Measurements from ENCODE around the gene JMJD4.

JMJD4 gene

DNA sequence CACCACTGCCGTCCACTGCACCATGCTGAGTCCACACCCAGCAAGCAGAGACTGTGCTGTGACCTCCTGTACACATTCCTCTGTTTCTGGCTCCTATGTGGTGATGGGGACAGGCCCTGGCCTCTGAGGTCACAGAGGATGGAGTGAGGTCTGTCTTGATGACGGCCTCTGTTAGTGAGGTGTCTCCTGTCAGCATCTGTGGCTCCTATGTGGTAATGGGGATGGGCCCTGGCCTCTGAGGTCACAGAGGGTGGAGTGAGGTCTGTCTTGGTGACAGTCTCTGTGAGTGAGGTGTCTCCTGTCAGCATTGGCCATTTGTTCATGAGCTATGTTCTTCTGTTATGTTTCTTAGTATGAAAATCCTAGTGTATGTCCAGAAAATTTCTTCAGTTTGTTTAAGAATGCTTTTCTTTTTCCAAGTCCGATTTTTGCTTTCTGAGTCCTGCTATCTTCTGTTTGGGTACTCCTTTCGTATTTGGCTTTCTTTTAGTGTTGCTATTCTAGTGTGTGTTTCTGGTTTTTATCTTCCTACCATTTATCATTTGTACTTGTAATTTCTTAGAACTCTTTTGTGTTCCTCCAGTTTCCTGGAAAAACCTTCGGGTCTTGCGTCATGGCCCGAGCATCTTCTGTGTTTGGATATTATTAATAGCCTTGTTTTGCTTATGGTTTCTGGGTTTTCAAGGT lies 13.5 kb upstream of the JMJD4 start:
- DNase-seq, result no peak

GRCh38 chr1:227747948-227748495 lies 12.9 kb upstream of the JMJD4 start:
- DNase-seq, result no peak

DNA sequence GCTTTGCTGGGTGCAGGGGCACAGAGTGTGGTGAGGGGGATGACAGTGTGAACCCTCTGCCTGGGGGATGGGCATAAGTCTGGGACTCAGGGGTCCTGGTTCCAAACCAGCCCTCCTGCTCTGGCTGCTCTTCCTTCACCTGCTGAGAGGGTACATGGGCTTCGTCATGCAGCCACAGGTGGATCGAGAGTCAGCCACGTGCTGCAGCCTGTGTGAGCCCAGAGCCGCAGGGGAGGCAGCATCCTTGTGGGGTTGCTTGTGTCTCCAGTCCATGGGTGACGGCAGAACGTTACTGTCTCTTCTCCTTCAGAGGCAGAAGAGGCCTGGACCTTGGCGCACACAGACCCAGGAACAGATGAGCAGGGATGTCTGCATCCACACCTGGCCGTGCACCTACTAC lies 12.3 kb upstream of the JMJD4 start:
- no peak for DNase-seq

DNA sequence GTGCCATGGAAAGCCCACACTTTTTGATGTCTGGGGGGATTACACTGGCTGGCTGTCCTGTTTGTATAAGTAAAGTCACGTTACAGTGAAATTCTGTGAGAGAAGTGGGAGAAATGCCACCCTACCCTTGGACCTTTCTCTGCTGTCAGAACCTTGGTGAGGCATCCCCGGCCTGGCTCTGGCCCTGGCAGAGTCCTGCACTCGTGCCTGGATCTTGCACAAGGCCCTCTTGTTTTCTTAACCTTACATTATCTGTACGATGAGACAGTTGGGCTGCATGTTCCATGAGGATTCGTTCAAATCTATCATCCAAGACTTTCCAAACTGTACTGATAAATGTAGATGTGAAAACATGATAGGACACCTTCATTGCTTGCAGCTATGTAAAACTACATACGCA lies 11.6 kb upstream of the JMJD4 start:
- DNase-seq, result no peak

DNA sequence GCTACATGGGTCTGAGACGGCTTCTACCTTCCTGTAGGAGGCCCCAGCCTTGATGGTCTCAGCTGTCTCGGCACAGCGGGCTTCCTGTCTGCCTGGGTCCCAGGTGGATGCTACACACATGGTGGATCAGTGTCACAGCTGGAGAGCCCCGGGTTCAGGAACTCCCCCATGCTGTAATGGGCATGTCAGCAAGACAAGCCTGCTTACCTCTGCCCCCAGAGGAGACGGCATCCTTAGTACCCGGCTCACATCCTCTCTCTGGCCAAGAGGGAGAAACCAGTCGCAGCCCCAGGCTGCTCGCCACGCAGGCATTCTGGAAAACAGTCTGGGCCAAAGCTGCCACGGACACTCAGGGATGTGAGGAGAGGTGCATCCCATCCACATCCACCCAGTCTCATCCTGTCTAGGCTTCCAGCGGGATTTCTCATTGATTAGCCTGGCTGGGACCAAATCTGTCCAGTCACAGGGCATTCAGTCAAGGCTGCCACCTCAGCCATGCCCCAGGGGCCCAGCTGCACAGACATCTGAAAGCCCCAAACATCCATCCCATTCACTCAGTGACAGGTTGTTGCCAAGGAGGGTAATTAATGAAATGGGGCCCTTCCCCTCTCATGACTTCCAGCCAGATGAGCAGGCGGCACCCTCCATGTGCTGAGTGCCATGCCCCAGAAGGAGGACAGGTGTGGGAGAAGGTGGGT lies 10.6 kb upstream of the JMJD4 start:
- DNase-seq, result peak; percentile 20

DNA sequence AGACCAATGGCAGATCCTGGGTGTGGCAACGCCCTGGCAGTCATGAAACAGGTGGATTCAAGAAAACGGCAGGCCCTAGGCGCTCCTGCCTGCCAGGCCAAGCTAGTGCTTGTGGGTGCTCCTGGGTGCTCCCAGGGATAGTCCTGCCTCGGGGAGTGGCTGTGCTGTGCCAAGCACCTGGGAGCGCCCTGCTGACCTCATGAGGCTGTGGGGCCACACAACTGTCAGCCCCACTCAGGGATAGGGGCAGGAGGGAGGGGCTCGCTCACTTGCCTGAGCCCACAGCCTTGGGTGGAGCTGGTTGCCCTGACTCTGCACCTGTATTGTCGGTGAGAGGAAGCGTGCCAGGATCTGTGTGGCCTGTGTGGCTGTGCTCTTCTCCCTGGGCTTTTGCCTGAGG lies 9.6 kb upstream of the JMJD4 start:
- no peak for DNase-seq

GRCh38 chr1:227742738-227743715 lies 7.9 kb upstream of the JMJD4 start:
- no peak for DNase-seq

- DNase-seq, result no peak
These were observed 6.2 kb upstream of the JMJD4 start for GRCh38 chr1:227741166-227741870.

DNA sequence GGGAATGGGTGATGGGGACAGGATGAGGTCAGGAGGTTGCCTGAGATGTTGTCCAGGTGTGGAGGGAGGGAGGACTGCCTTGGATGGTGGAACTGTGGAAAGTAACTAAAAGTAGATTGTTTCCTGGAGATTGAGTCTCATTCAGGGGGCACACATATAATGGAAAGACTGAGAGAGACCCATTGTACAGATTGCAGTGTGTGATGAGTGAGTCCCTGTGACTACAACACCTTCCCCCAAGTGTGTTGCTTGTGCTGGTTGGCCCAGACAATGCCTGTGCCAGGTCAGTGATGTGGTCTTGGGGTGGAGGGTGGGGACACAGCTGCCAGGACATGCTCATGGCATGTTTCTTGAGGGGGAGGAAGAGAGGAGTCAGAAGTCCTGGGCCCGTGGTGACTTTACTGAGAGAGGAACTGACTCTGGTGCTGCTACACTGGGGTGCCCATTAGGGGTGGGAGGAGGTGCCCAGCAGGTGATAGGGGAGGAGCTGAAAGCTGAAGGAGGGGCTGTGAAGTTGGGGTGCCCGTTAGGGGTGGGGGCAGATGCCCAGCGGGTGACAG lies 5.4 kb upstream of the JMJD4 start:
- no peak for DNase-seq

DNA sequence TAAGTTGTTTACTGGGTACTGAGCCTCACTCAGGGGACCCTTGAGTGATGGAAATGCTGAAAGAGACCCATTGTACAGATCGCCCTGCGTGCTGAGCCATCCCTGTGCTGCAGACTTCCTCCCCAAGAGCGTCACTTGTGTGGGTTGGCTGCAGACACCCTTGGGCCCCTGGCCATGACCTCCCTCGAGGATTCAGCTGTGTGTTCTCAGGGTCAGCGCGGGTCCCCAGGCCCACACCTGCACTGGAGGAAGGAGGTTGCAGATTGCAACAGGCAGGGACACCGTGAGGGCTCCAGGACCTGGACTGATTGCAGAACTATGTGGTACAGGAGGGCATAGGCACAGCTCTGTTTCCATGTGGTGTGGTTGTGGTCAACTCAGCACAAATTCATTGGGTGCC lies 4.5 kb upstream of the JMJD4 start:
- DNase-seq, result no peak

GRCh38 chr1:227738820-227739219 lies 3.7 kb upstream of the JMJD4 start:
- no peak for DNase-seq

- no peak for DNase-seq
These were observed 1.8 kb upstream of the JMJD4 start for GRCh38 chr1:227736814-227737432.

DNA sequence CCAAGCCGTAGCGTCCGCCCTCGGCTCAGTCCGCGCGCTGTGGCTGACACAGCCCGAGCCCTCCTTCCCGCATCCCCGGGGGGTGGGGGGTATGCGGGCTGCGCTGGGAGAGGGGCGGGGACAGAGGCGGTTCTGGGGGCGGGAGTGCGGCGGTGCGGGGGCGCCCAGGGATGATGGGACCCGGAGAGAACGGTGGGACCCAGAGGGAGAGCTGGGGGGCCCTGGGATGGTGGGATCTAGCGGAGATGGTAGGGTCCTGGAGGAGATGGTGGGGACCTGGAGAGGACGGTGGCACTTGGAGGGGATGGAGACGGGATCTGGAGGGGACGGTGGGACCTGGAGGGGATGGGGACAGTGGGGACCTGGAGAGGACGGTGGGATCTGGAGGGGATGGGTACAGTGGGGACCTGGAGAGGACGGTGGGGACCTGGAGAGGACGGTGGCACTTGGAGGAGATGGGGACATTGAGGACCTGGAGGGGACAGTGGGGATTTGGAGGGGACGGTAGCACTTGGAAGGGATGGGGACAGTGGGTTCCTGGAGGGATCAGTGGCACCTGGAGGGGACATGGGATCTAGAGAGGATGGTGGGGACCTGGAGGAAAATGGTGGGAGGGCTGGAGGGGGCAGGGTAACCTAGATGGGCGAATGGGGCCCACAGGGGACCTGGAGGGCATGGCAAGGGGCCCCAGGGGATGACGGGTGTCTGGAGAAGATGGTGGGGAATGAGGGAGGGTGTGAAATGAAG lies 610 bp upstream of the JMJD4 start:
- DNase-seq, result no peak

DNA sequence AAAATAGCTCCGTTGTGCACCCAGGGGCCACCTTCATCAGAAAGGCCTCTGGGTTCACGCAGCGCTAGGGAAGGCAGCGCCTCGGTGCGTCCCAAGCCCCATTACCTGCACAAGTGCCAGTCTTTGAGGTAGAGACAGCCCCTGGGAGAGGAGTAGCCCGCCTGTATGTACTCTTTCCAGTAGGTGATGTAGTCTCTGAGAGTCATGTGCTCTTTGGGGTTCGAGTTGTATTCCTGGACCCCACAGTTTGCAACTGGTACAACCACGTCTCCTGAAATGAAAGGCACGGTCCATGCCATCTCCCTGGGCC lies 601 bp downstream of the JMJD4 start:
- DNase-seq, result peak; percentile 43

DNA sequence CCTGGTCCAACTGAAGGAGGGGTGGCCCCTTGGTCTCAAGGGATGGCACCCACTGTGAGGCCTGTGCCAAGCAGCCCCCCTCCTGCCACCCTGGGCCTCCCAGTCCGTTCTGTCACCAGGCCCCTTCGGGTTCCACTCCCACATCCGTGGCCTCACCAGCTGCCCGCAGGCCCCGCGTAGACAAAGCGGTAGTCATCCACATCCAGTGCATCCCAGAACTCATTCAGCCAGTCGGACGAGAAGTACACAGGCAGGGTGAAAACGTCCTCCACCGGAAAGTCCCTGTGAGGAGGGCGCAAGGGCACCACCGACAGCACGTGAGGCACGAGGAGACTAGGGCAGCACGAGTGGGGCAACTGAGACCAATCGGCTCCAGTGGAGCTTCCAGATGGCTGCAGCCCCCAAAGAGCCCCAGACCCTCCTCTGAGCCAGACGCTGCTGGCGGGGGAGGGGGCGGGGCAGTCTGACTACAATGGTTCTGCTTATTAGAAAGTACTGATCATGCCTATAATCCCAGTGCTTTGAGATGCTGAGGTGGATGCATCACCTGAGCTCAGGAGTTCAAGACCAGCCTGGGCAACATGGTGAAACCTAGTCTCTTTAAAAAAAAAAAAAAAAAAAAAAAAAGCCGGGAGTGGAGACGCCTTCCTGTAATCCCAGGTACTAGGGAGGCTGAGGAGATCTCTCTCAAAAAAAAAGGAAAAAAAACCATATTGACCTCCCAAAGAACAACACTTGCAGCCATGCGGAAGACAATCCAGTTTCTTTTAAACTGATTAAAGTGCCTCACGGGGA lies 1.2 kb downstream of the JMJD4 start:
- no peak for DNase-seq

GRCh38 chr1:227733309-227733705 lies 1.8 kb downstream of the JMJD4 start:
- no peak for DNase-seq

GRCh38 chr1:227732586-227733308 lies 2.4 kb downstream of the JMJD4 start:
- DNase-seq, result no peak

DNA sequence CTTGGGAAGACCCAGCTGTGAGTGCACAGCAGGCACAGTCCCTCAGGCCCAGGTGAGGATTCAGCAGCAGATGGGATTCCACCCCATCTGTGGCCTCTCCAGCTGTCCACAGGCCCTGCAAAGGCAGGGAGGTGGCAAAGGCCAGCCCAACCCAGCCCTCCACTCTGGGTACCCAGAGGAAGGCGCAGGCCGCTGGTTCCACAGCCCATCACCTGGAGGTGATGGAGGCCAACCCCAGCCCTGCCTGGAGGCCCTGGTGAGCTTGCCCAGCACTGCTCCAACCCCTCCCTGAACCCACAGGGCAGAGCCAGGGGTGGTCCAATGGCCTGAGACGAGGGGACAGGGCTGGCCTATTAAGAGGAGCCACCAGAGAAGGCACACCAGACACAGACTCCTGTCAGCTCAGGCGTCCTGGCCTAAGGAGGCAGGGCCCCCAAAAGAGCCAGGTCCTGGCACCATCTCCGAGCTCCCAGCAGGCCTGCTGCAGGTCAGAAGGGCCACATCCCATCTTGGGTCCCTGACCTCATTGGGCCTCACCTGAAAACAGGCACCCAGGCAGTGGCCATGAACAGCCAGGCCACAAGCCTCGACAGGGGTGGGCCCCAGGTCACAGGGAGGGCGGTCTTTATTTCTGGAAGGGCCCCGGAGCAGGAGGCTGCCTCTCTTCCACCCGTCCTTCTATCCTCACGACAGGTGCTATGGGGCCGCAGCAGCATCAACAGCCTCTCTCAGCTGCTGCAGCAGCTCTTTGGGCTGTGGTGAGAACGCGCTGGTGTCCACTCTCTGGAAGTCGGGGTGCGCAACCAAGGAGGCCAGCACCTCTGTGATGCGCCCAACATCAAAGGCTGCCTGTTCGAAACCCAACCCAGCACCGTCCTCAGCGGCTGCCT lies 3.2 kb downstream of the JMJD4 start:
- no peak for DNase-seq

DNA sequence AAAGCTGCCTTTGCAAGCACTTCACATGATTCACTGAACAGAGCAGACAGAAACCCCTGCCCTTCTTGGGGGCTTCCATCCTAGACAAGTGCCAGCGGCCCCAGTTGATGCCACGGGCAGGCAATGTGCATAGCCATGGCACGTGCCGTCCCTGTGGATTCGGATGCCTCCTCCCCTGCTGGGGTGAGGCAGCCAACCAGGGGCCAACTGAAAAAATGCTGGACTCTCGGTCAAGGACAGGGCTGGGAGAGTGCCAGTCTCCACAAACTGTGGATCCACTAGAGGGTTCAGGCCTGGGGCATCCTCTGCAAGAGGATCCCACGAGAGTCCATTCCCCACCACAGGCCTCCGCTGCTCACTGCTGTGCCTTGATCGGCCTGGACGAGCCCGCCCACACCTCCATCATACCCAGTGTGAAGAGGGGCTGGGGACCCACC lies 3.8 kb downstream of the JMJD4 start:
- DNase-seq, result no peak

Measured in eye (tissue), 1 donor.